ENCODE data around the gene IRF2BP2. TPM values are rescaled to one million over a fixed set of nuclear protein-coding genes. Genes with fewer than 3 reads are reported as not detected.
A peak's percentile ranks its signal among the peaks of the same experiment; 100 is the strongest.

The IRF2BP2 gene
- total RNA-seq, 1 donor, result 79.4 TPM

GRCh38 chr1:234610666-234611224 lies 767 bp upstream of the IRF2BP2 start:
- H3K4me3 ChIP-seq (ENCODE audit: low read depth, low read length), result peak overlapping the region; percentile 82

GRCh38 chr1:234609691-234610042 lies 311 bp downstream of the IRF2BP2 start:
- H3K4me3 ChIP-seq (ENCODE audit: low read depth, low read length), result peak overlapping the region; percentile 82
- DNase-seq (ENCODE audit: low read depth), result no peak
- TF ChIP-seq CTCF (IDR thresholded peaks at IDR 0.05; ENCODE audit: insufficient read depth, low read length), result no peak

More at GRCh38 chr1:234610666-234611224, 767 bp upstream of the IRF2BP2 start:
- DNase-seq (ENCODE audit: low read depth), result peak; percentile 97
- TF ChIP-seq CTCF (IDR thresholded peaks at IDR 0.05; ENCODE audit: insufficient read depth, low read length), result peak; percentile 33

- peak; percentile 40 for DNase-seq (ENCODE audit: low read depth)
- TF ChIP-seq CTCF (IDR thresholded peaks at IDR 0.05; ENCODE audit: insufficient read depth, low read length), result no peak
- peak overlapping the region; percentile 82 for H3K4me3 ChIP-seq (ENCODE audit: low read depth, low read length)
Measured at GRCh38 chr1:234608911-234609690, 877 bp downstream of the IRF2BP2 start.

- peak; percentile 94 for DNase-seq (ENCODE audit: low read depth)
- TF ChIP-seq CTCF (IDR thresholded peaks at IDR 0.05; ENCODE audit: insufficient read depth, low read length), result no peak
- H3K4me3 ChIP-seq (ENCODE audit: low read depth, low read length), result peak overlapping the region; percentile 82
Measured at GRCh38 chr1:234608025-234608910, 1.7 kb downstream of the IRF2BP2 start.

- TF ChIP-seq CTCF (IDR thresholded peaks at IDR 0.05; ENCODE audit: insufficient read depth, low read length), result peak; percentile 25
- H3K4me3 ChIP-seq (ENCODE audit: low read depth, low read length), result peak overlapping the region; percentile 82
- DNase-seq (ENCODE audit: low read depth), result peak; percentile 64
Measured at GRCh38 chr1:234607109-234608024, 2.6 kb downstream of the IRF2BP2 start.

- no peak for TF ChIP-seq CTCF (IDR thresholded peaks at IDR 0.05; ENCODE audit: insufficient read depth, low read length)
- DNase-seq (ENCODE audit: low read depth), result no peak
- peak overlapping the region; percentile 82 for H3K4me3 ChIP-seq (ENCODE audit: low read depth, low read length)
Measured at GRCh38 chr1:234606784-234607108, 3.2 kb downstream of the IRF2BP2 start.
